Coronary artery (tissue), 2 donors: ENCODE measurements around the gene FHDC1.

Experiments used
- DNase-seq: peaks from one replicate; pipeline ENCODE4 v3.0.0-alpha.2; 2017; ENCODE audit warnings: low spot score
- H3K27ac ChIP-seq, 2 donors: fragments of 200-600 bp; sonication (generic); one replicate each; pipeline ENCODE4 v1.5.1; 2016 to 2019
- H3K4me3 ChIP-seq: fragments of 200-600 bp; sonication (generic); 2 replicates; pipeline ENCODE4 v1.5.1; 2016; ENCODE audit warnings: mild to moderate bottlenecking, moderate library complexity
- CTCF ChIP-seq: fragments of 200-600 bp; sonication (generic); IDR thresholded peaks from one replicate; pipeline ENCODE4 v1.5.1; 2019; ENCODE audit warnings: antibody characterized with exemption

The FHDC1 gene

GRCh38 chr4:152979731-152980330 lies 43.7 kb downstream of the FHDC1 start:
- TF ChIP-seq CTCF = no peak
- DNase-seq = no peak
- Histone ChIP-seq H3K27ac (no peak overlapping the region), H3K4me3 (no peak overlapping the region)

GRCh38 chr4:152981278-152981677 lies 45.2 kb downstream of the FHDC1 start:
- no peak for TF ChIP-seq CTCF
- DNase-seq = no peak
- no peak overlapping the region for H3K27ac ChIP-seq

GRCh38 chr4:152981842-152982241 lies 45.7 kb downstream of the FHDC1 start:
- TF ChIP-seq CTCF = no peak
- Histone ChIP-seq H3K4me3 (no peak overlapping the region), H3K27ac (no peak overlapping the region)
- no peak for DNase-seq

More at GRCh38 chr4:152981278-152981677, 45.2 kb downstream of the FHDC1 start:
- no peak overlapping the region for H3K4me3 ChIP-seq

GRCh38 chr4:152983221-152983620 lies 47.1 kb downstream of the FHDC1 start:
- Histone ChIP-seq H3K4me3 (no peak overlapping the region), H3K27ac (no peak overlapping the region)
- no peak for DNase-seq
- no peak for TF ChIP-seq CTCF

GRCh38 chr4:152983774-152984411 lies 47.8 kb downstream of the FHDC1 start:
- no peak overlapping the region for H3K27ac ChIP-seq
- TF ChIP-seq CTCF = no peak

GRCh38 chr4:152988721-152989553 lies 52.8 kb downstream of the FHDC1 start:
- no peak overlapping the region for H3K27ac ChIP-seq
- no peak for DNase-seq
- no peak overlapping the region for H3K4me3 ChIP-seq
- TF ChIP-seq CTCF = no peak

More at GRCh38 chr4:152983774-152984411, 47.8 kb downstream of the FHDC1 start:
- H3K4me3 ChIP-seq = no peak overlapping the region
- no peak for DNase-seq
